NCI-H2107 (cell line): Measurements from ENCODE around the gene GSK3B.

Experiments
- DNase-seq: peaks from one replicate; lab custom pipeline; 2025; lab: John Stamatoyannopoulos, UW

Gene GSK3B

GRCh38 chr3:119873646-119874045, 220.6 kb downstream of the GSK3B start:
- no peak for DNase-seq

GRCh38 chr3:119872773-119873172, 221.5 kb downstream of the GSK3B start:
- no peak for DNase-seq

- no peak for DNase-seq
Measured at GRCh38 chr3:119871571-119871970, 222.7 kb downstream of the GSK3B start.

GRCh38 chr3:119870512-119870911, 223.7 kb downstream of the GSK3B start:
- no peak for DNase-seq

- no peak for DNase-seq
Measured at GRCh38 chr3:119864476-119864875, 229.8 kb downstream of the GSK3B start.

- DNase-seq, result no peak
Measured at GRCh38 chr3:119862616-119863015, 231.6 kb downstream of the GSK3B start.

GRCh38 chr3:119861681-119862080, 232.6 kb downstream of the GSK3B start:
- no peak for DNase-seq

GRCh38 chr3:119859728-119860127, 234.5 kb downstream of the GSK3B start:
- no peak for DNase-seq

GRCh38 chr3:119858957-119859356, 235.3 kb downstream of the GSK3B start:
- no peak for DNase-seq

- DNase-seq, result no peak
Measured at GRCh38 chr3:119856695-119857094, 237.6 kb downstream of the GSK3B start.

- DNase-seq, result no peak
Measured at GRCh38 chr3:119849126-119849525, 245.1 kb downstream of the GSK3B start.

- no peak for DNase-seq
Measured at GRCh38 chr3:119841808-119842471, 252.3 kb downstream of the GSK3B start.

- DNase-seq, result no peak
Measured at GRCh38 chr3:119835556-119835955, 258.7 kb downstream of the GSK3B start.

- no peak for DNase-seq
Measured at GRCh38 chr3:119834754-119835370, 259.4 kb downstream of the GSK3B start.

- no peak for DNase-seq
Measured at GRCh38 chr3:119831941-119832371, 262.3 kb downstream of the GSK3B start.

- DNase-seq, result no peak
Measured at GRCh38 chr3:119831022-119831421, 263.2 kb downstream of the GSK3B start.

- DNase-seq, result no peak
Measured at GRCh38 chr3:119829420-119829819, 264.8 kb downstream of the GSK3B start.

GRCh38 chr3:119826711-119827608, 267.3 kb downstream of the GSK3B start:
- no peak for DNase-seq

- DNase-seq, result no peak
Measured at GRCh38 chr3:119825820-119826219, 268.4 kb downstream of the GSK3B start.

- no peak for DNase-seq
Measured at GRCh38 chr3:119819806-119820205, 274.4 kb downstream of the GSK3B start.

GRCh38 chr3:119818937-119819336, 275.3 kb downstream of the GSK3B start:
- no peak for DNase-seq

- no peak for DNase-seq
Measured at GRCh38 chr3:119817583-119818363, 276.5 kb downstream of the GSK3B start.
